ENCODE data around the gene CYTH3. TPM values are rescaled to one million over a fixed set of nuclear protein-coding genes. Genes with fewer than 3 reads are reported as not detected.

CYTH3 gene
- total RNA-seq, 1 donor from 2014 or later = 15.6 TPM

DNA sequence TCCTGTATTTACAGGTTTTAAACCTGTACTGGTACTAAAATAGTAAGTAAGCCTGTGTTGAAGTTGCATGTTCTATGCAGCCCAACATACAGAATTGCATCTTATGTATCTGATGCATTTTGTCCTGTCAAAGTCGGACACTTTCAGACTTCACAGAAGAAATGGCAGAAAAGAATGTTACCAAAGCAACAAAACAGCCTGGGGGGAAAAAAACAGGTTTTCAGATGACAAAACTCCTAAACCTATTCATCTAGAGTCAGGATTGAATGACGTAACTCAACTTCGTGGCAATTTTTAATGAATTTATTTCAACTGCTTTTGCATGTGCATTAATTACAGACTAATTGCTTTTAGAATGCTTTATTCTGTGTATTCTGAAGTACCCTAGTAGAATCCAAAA is 28.4 kb downstream of the CYTH3 start:
- TF ChIP-seq, protein P1, sequence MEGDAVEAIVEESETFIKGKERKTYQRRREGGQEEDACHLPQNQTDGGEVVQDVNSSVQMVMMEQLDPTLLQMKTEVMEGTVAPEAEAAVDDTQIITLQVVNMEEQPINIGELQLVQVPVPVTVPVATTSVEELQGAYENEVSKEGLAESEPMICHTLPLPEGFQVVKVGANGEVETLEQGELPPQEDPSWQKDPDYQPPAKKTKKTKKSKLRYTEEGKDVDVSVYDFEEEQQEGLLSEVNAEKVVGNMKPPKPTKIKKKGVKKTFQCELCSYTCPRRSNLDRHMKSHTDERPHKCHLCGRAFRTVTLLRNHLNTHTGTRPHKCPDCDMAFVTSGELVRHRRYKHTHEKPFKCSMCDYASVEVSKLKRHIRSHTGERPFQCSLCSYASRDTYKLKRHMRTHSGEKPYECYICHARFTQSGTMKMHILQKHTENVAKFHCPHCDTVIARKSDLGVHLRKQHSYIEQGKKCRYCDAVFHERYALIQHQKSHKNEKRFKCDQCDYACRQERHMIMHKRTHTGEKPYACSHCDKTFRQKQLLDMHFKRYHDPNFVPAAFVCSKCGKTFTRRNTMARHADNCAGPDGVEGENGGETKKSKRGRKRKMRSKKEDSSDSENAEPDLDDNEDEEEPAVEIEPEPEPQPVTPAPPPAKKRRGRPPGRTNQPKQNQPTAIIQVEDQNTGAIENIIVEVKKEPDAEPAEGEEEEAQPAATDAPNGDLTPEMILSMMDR (conservative IDR thresholded peaks at IDR 0.05; ENCODE audit: low read depth, low read length) = no peak
- no peak overlapping the region for H3K4me3 ChIP-seq (ENCODE audit: low read depth, low read length)
- DNase-seq (ENCODE audit: low read depth) = no peak

DNA sequence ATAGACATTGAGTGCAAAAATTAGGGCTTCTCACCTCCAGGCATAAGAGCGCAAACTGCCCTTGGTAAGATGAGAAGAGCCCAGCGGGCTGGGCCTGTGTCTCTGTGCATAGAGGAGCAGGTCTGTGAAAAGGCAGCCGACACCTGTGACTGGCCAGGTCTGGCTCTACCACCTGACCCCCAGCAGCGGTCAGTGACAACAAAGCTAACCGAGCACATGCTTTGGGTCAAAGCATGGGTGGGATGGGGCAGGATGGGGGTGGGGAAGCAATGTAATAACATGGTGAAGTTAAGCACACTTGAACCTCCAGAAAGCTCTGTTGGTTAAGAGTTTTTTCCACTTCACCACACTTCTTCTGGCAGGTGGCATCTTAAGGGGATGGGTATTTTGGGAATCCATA is 29.3 kb downstream of the CYTH3 start:
- TF ChIP-seq, protein P1 (conservative IDR thresholded peaks at IDR 0.05; ENCODE audit: low read depth, low read length) = no peak
- no peak overlapping the region for H3K4me3 ChIP-seq (ENCODE audit: low read depth, low read length)
- no peak for DNase-seq (ENCODE audit: low read depth)

DNA sequence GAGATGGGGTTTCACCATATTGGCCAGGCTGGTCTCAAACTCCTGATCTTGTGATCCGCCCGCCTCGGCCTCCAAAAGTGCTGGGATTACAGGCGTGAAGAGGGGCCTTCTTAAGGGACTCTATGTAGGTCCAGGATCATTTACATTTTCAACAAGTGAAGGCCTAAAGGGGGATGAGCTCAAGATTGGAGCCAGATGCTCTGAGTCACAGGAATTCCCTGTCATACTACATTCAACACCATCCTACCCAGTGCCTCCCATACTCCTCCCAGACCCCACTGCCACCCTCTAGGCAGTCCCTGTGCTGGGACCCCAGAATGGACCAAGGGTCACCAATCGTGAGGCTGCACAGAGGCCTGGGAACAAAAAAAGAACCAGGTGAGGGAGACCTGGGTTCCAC is 29.9 kb downstream of the CYTH3 start:
- no peak for DNase-seq (ENCODE audit: low read depth)
- H3K4me3 ChIP-seq (ENCODE audit: low read depth, low read length) = no peak overlapping the region
- TF ChIP-seq, protein P1 (conservative IDR thresholded peaks at IDR 0.05; ENCODE audit: low read depth, low read length) = no peak

DNA sequence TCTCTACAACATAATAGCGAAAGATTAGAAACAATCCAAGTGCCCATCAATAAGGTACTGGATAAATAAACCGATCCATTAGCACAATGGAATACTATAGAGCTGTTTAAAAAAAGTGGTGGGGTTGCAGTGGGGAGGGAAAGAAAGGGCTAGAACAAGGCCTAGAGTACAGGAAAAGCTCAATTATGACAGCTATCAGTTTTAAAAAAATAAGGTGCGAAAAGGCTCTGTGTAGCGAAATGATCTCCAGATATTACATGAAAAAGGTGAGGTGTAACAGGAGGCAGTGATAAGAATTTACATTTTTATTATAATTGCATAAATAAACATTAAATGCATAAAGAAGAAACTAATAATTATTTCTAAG is 30.8 kb downstream of the CYTH3 start:
- DNase-seq (ENCODE audit: low read depth) = no peak
- H3K4me3 ChIP-seq (ENCODE audit: low read depth, low read length) = no peak overlapping the region
- TF ChIP-seq, protein P1 (conservative IDR thresholded peaks at IDR 0.05; ENCODE audit: low read depth, low read length) = no peak

DNA sequence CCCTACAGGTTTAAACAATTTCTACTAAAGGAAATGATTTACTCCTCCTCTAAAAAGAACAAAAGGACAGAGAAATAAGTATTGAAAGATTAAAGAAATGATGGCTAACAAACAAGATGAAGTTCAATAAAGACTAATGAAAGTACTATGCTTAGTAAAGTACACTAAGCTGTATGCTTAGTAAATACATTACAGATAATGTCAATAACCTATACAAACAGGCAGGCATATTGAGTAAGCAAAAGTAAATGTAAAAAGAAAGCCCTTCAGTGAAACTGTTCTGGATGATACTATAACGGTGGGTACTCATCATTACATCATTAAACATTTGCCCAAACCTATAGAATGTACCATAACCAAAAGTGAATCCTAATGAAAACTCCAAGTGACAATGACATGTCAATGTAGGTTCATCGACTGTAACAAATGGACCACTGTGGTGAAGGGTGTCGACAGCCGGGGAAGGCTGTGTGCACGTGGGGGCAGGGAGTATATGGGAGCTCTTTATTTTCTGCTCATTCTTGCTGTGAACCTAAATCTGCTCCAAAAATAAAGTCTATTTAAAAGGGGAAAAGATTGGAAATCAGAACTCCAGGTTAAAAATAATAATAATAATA is 34.0 kb downstream of the CYTH3 start:
- no peak for DNase-seq (ENCODE audit: low read depth)
- TF ChIP-seq, protein P1 (conservative IDR thresholded peaks at IDR 0.05; ENCODE audit: low read depth, low read length) = no peak
- no peak overlapping the region for H3K4me3 ChIP-seq (ENCODE audit: low read depth, low read length)

DNA sequence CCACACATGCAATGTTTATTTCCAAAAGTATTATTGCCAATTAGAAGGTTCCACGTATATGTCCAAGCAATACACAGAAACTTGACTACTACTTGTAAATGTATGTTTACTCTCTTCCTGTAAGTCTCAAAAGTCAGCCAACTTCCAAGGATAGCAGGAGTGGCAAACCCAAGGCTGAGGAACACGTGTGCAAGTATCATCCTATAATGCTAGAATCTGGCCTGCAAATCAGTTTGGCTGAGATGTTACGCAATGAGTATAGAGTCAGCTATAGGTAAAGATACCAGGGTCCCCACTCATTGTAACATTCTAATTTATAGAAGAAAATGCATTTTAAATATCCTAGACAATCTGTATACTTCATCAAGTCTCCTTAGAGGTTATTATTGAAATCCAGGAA is 34.7 kb downstream of the CYTH3 start:
- TF ChIP-seq, protein P1 (conservative IDR thresholded peaks at IDR 0.05; ENCODE audit: low read depth, low read length) = no peak
- no peak for DNase-seq (ENCODE audit: low read depth)
- H3K4me3 ChIP-seq (ENCODE audit: low read depth, low read length) = no peak overlapping the region

DNA sequence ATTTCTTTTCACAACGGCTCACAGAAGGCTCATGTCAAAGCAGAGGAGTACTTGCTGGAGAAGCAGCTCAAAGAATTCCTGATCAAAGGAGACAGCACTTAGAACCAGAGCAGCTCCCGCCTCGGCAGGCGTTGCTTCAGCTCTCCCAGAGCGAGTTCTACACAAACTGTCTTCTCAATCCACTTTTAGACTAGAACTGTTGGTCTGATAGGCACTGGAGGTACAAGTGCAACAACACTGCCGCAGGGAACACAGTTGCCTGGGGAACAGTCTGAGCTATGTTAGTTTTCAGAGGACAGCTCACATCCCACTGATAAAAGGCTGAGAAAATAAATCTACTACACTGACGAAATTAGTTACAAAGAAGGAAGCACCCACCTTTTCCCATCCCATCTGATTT is 35.4 kb downstream of the CYTH3 start:
- no peak for DNase-seq (ENCODE audit: low read depth)
- TF ChIP-seq, protein P1 (conservative IDR thresholded peaks at IDR 0.05; ENCODE audit: low read depth, low read length) = no peak
- H3K4me3 ChIP-seq (ENCODE audit: low read depth, low read length) = no peak overlapping the region
